Smooth muscle cell (in vitro differentiated cells): ENCODE measurements around the gene NTRK3. TPM values are rescaled to one million over a fixed set of nuclear protein-coding genes. Genes with fewer than 3 reads are reported as not detected.

Experiments used
- DNase-seq: peaks from one replicate; lab custom pipeline; 2025; ENCODE audit not compliant: unreplicated experiment; lab: John Stamatoyannopoulos, UW
- H2AFZ ChIP-seq: fragments of 200-600 bp; sonication (generic); 2 replicates; pipeline ENCODE4 v1.6.0; 2016; ENCODE audit warnings: antibody characterized with exemption, low read depth, mild to moderate bottlenecking
- H3F3A ChIP-seq: fragments of 200-600 bp; sonication (generic); 2 replicates; pipeline ENCODE4 v1.6.0; 2017; ENCODE audit warnings: antibody characterized with exemption, low read depth
- H3K27ac ChIP-seq: fragments of 200-600 bp; sonication (generic); 2 replicates; pipeline ENCODE4 v1.5.1; 2016; ENCODE audit warnings: low read depth, mild to moderate bottlenecking
- H3K27me3 ChIP-seq: fragments of 200-600 bp; sonication (generic); 2 replicates; pipeline ENCODE4 v1.6.1; 2016; ENCODE audit warnings: low read depth, mild to moderate bottlenecking
- H3K36me3 ChIP-seq: fragments of 200-600 bp; sonication (generic); 2 replicates; pipeline ENCODE4 v1.5.1; 2016; ENCODE audit warnings: low read depth
- H3K4me1 ChIP-seq: fragments of 200-600 bp; sonication (generic); 2 replicates; pipeline ENCODE4 v1.5.1; 2016; ENCODE audit warnings: low read depth
- H3K4me2 ChIP-seq: fragments of 200-600 bp; sonication (generic); 2 replicates; pipeline ENCODE4 v1.6.0; 2016; ENCODE audit warnings: mild to moderate bottlenecking
- H3K4me3 ChIP-seq: fragments of 200-600 bp; sonication (generic); 2 replicates; pipeline ENCODE4 v1.5.1; 2016; ENCODE audit warnings: mild to moderate bottlenecking
- H3K79me2 ChIP-seq: fragments of 200-600 bp; sonication (generic); 2 replicates; pipeline ENCODE4 v1.6.0; 2016; ENCODE audit warnings: low read depth, mild to moderate bottlenecking
- H3K9ac ChIP-seq: fragments of 200-600 bp; sonication (generic); 2 replicates; pipeline ENCODE4 v1.6.0; 2016; ENCODE audit warnings: low read depth
- H3K9me3 ChIP-seq: fragments of 200-600 bp; sonication (generic); replicated peaks from 2 replicates; pipeline ENCODE4 v1.5.1; 2016; ENCODE audit warnings: low read depth
- H4K20me1 ChIP-seq: fragments of 200-600 bp; sonication (generic); 2 replicates; pipeline ENCODE4 v1.6.0; 2016; ENCODE audit warnings: low read depth
- CTCF ChIP-seq: fragments of 200-600 bp; sonication (generic); IDR thresholded peaks from 2 replicates; pipeline ENCODE4 v1.5.1; 2017; ENCODE audit warnings: borderline replicate concordance, mild to moderate bottlenecking, antibody characterized with exemption; ENCODE audit not compliant: insufficient read depth, poor library complexity, severe bottlenecking
- WGBS: methylation state at CpG from one replicate; pipeline ENCODE4 v1.1.7; 2016; ENCODE audit warnings: low lambda C conversion rate; 5-methylcytosine and 5-hydroxymethylcytosine counted together
- polyA plus RNA-seq: library from polyadenylated mRNA; unstranded; fragments of >200 nt; fragmentation: Nextera tagmentation; extraction: Ambion mirVana; gene quantifications from 2 replicates; pipeline ENCODE4 v1.2.1, GENCODE V29; 2016
- total RNA-seq: library from RNA; depleted of rRNA; stranded (reverse); fragments of >200 nt; gene quantifications from 2 replicates; pipeline ENCODE4 v1.2.3, GENCODE V29; 2014

The NTRK3 gene
- total and polyA plus RNA-seq, 2 experiments from 2014 or later: 3.3 to 3.5 TPM

- Histone ChIP-seq H3K4me1 (no peaks in the 10 kb centered on the region), H3K9me3 (no peaks in the 10 kb centered on the region)
Measured at GRCh38 chr15:87860743-87861142, 395.8 kb downstream of the NTRK3 start.

GRCh38 chr15:87858651-87859050 lies 397.9 kb downstream of the NTRK3 start:
- Histone ChIP-seq H3K4me1 (no peaks in the 10 kb centered on the region), H2AFZ (no peak overlapping the region), H4K20me1 (no peaks in the 10 kb centered on the region), H3F3A (no peaks in the 10 kb centered on the region), H3K27me3 (peaks cover 43% of the 10 kb centered on the region), H3K36me3 (no peaks in the 10 kb centered on the region), H3K4me3 (no peak overlapping the region), H3K27ac (no peak overlapping the region), H3K79me2 (no peaks in the 10 kb centered on the region), H3K9ac (no peak overlapping the region), H3K9me3 (no peaks in the 10 kb centered on the region), H3K4me2 (no peak overlapping the region)
- no peak for DNase-seq
- WGBS: 60% methylated on average over 2 of the region's 2 CpGs
- TF ChIP-seq CTCF: no peak

More at GRCh38 chr15:87860743-87861142, 395.8 kb downstream of the NTRK3 start:
- no peak overlapping the region for H3K4me2 ChIP-seq
- no peaks in the 10 kb centered on the region for H3K36me3 ChIP-seq
- H3K9ac ChIP-seq: no peak overlapping the region
- H3K27ac ChIP-seq: no peak overlapping the region
- no peak overlapping the region for H2AFZ ChIP-seq
- peaks cover 60% of the 10 kb centered on the region for H3K27me3 ChIP-seq
- no peaks in the 10 kb centered on the region for H4K20me1 ChIP-seq
- no peak for DNase-seq
- no peaks in the 10 kb centered on the region for H3F3A ChIP-seq
- WGBS: 79% methylated on average over 3 of the region's 3 CpGs
- no peak overlapping the region for H3K4me3 ChIP-seq
- H3K79me2 ChIP-seq: no peaks in the 10 kb centered on the region
- TF ChIP-seq CTCF: no peak

GRCh38 chr15:87851497-87851896 lies 405.0 kb downstream of the NTRK3 start:
- no peak overlapping the region for H3K4me2 ChIP-seq
- H3K27me3 ChIP-seq: peaks cover 9% of the 10 kb centered on the region
- no peaks in the 10 kb centered on the region for H3K79me2 ChIP-seq
- no peak for TF ChIP-seq CTCF
- no peaks in the 10 kb centered on the region for H3K36me3 ChIP-seq
- WGBS: 92% methylated on average over 2 of the region's 2 CpGs
- no peaks in the 10 kb centered on the region for H3K9me3 ChIP-seq
- no peak overlapping the region for H3K27ac ChIP-seq
- no peak for DNase-seq
- H2AFZ ChIP-seq: no peak overlapping the region
- H4K20me1 ChIP-seq: no peaks in the 10 kb centered on the region
- H3K9ac ChIP-seq: no peak overlapping the region
- H3K4me3 ChIP-seq: no peak overlapping the region
- H3K4me1 ChIP-seq: no peaks in the 10 kb centered on the region
- no peaks in the 10 kb centered on the region for H3F3A ChIP-seq

- no peak overlapping the region for H3K27ac ChIP-seq
- H3K27me3 ChIP-seq: peaks cover 3% of the 10 kb centered on the region
- H3K4me2 ChIP-seq: no peak overlapping the region
- H4K20me1 ChIP-seq: no peaks in the 10 kb centered on the region
- H3K9me3 ChIP-seq: no peaks in the 10 kb centered on the region
- H3K4me1 ChIP-seq: no peaks in the 10 kb centered on the region
- H3K4me3 ChIP-seq: no peak overlapping the region
- TF ChIP-seq CTCF: no peak
- no peaks in the 10 kb centered on the region for H3K79me2 ChIP-seq
- no peak overlapping the region for H3K9ac ChIP-seq
- WGBS: 58% methylated on average over 4 of the region's 4 CpGs
- no peak for DNase-seq
- no peaks in the 10 kb centered on the region for H3K36me3 ChIP-seq
- H3F3A ChIP-seq: no peaks in the 10 kb centered on the region
- no peak overlapping the region for H2AFZ ChIP-seq
Measured at GRCh38 chr15:87850916-87851315, 405.6 kb downstream of the NTRK3 start.
